Natural killer cell (primary cell): ENCODE measurements around the gene ESPNL. TPM values are rescaled to one million over a fixed set of nuclear protein-coding genes. Genes with fewer than 3 reads are reported as not detected.

Experiments
- ATAC-seq, 3 donors: fragments of 150-1000 bp in 2 of 3; fragments of 200-7000 bp in 1 of 3; cut with Tn5 transposase; 1 replicate in 1 of 3; 2 replicates in 2 of 3; pipeline ENCODE4 v1.10.0; 2021; ENCODE audit warnings: mild to moderate bottlenecking in 2 of 3, moderate library complexity in 2 of 3
- DNase-seq, 2 donors: peaks; one replicate each; pipeline versions ENCODE4 v3.0.0 to v3.0.0-alpha.2; 2013 to 2021; ENCODE audit warnings: mixed read lengths in 1 of 2
- H3K27ac ChIP-seq: one replicate; pipeline ENCODE4 v1.5.1; 2013; ENCODE audit warnings: mild to moderate bottlenecking, low read length
- H3K27me3 ChIP-seq: one replicate; pipeline ENCODE4 v1.6.1; 2013; ENCODE audit warnings: low read length; ENCODE audit not compliant: control insufficient read depth, insufficient read depth
- H3K36me3 ChIP-seq: one replicate; pipeline ENCODE4 v1.6.1; 2013; ENCODE audit warnings: low read length; ENCODE audit not compliant: control insufficient read depth, insufficient read depth
- H3K4me1 ChIP-seq: one replicate; pipeline ENCODE4 v1.6.1; 2013; ENCODE audit warnings: low read length; ENCODE audit not compliant: control insufficient read depth, insufficient read depth
- H3K4me3 ChIP-seq: one replicate; pipeline ENCODE4 v1.5.1; 2013; ENCODE audit warnings: low read length
- H3K9me3 ChIP-seq: one replicate; pipeline ENCODE4 v1.6.1; 2013; ENCODE audit warnings: low read length; ENCODE audit not compliant: control insufficient read depth, insufficient read depth
- H3K27ac Mint-ChIP-seq, 2 donors: one replicate each; pipeline ENCODE4 v1.8.0; 2022; ENCODE audit warnings: mild to moderate bottlenecking in 2 of 2, mixed read lengths in 2 of 2, moderate library complexity in 1 of 2
- H3K27me3 Mint-ChIP-seq, 2 donors: one replicate each; pipeline ENCODE4 v1.8.0; 2022; ENCODE audit warnings: low read depth in 2 of 2, mixed read lengths in 2 of 2
- H3K36me3 Mint-ChIP-seq: one replicate; pipeline ENCODE4 v1.8.0; 2022; ENCODE audit warnings: mixed read lengths
- H3K4me1 Mint-ChIP-seq, 2 donors: one replicate each; pipeline ENCODE4 v1.8.0; 2022; ENCODE audit warnings: mixed read lengths in 2 of 2
- H3K4me3 Mint-ChIP-seq: one replicate; pipeline ENCODE4 v1.8.0; 2022; ENCODE audit warnings: mild to moderate bottlenecking, moderate library complexity, mixed read lengths
- H3K9me3 Mint-ChIP-seq, 2 donors: one replicate each; pipeline ENCODE4 v1.8.0; 2022; ENCODE audit warnings: mixed read lengths in 2 of 2
- WGBS: methylation state at CpG from one replicate; pipeline ENCODE4 v1.1.7; 2013; ENCODE audit warnings: missing lambda C conversion rate; ENCODE audit not compliant: insufficient coverage; 5-methylcytosine and 5-hydroxymethylcytosine counted together
- intact Hi-C: fragments of 100-400 bp; cut with micrococcal nuclease; formaldehyde crosslinking; loops from one replicate; pipeline ENCODE4 v1.14.2; 2022
- total RNA-seq, 4 donors: library from RNA; stranded (reverse); fragments of 120-200 nt in 1 of 4; gene quantifications; one replicate each; pipeline versions ENCODE4 v1.2.3 to v1.2.4, GENCODE V29; 2013 to 2022
- TF ChIP-seq, protein P1 (sequence below): fragments of 200-600 bp; IDR thresholded peaks from one replicate; pipeline ENCODE4 v1.8.0; 2022; ENCODE audit warnings: antibody characterized with exemption

ESPNL gene
- total RNA-seq, 3 donors from 2014 or later (not counting 1 experiment from before 2014, with no cell fraction given), result not detected

DNA sequence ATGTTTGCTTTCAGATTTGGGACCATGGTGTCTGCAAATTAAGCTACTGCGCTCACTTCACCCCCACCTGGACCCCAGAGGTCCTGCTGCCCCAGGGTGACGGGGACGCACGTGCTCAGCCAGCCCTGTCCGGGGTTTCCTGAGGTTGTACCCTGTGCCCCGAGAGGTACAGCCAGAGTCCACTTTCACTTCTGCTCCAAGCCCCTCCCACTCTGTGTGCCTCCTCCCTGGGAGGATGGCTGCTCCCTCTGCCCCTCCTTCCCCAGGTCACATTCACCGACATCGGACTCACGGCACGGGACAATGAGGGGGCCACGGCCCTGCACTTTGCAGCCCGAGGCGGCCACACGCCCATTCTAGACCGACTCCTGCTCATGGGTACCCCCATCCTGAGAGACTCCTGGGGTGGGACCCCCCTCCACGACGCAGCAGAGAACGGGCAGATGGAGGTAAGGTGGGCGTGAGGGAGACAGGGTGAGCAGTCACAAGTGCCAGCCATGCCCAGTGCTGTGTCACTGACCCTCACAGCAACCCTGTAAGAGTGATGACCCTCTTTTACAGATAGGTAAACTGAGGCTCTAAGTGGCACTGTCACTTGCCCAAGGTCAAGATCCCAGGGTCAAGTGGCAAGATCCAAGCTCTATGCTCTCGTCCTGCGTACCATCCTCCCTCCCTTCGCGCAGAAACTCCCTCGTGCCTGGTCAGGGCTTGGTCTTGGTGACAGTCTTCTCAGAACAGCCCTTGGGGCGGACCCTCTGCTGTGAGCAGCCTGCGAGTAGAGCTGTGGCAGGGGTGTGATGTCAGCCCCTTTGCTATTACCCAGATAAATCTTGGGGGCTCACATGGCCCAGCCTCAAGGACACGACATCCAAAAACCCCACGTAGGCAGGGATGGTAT, 7.6 kb downstream of the ESPNL start:
- H3K27ac Mint-ChIP-seq, result no peak overlapping the region
- H3K4me3 Mint-ChIP-seq, result no peak overlapping the region
- peaks cover 0 to 7% of the 10 kb centered on the region in 2 donors for H3K27me3 Mint-ChIP-seq
- H3K4me1 Mint-ChIP-seq, result peaks cover 0 to 9% of the 10 kb centered on the region in 2 donors
- H3K36me3 ChIP-seq, result no peaks in the 10 kb centered on the region
- no peak for DNase-seq
- ATAC-seq, result peak in 1 of 3 donors; percentile 47
- no peaks in the 10 kb centered on the region for H3K9me3 ChIP-seq
- intact Hi-C loops, result no loop called here
- H3K27me3 ChIP-seq, result no peaks in the 10 kb centered on the region
- TF ChIP-seq, protein P1, sequence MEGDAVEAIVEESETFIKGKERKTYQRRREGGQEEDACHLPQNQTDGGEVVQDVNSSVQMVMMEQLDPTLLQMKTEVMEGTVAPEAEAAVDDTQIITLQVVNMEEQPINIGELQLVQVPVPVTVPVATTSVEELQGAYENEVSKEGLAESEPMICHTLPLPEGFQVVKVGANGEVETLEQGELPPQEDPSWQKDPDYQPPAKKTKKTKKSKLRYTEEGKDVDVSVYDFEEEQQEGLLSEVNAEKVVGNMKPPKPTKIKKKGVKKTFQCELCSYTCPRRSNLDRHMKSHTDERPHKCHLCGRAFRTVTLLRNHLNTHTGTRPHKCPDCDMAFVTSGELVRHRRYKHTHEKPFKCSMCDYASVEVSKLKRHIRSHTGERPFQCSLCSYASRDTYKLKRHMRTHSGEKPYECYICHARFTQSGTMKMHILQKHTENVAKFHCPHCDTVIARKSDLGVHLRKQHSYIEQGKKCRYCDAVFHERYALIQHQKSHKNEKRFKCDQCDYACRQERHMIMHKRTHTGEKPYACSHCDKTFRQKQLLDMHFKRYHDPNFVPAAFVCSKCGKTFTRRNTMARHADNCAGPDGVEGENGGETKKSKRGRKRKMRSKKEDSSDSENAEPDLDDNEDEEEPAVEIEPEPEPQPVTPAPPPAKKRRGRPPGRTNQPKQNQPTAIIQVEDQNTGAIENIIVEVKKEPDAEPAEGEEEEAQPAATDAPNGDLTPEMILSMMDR, result no peak
- peaks cover 1% of the 10 kb centered on the region in 2 donors for H3K9me3 Mint-ChIP-seq
- no peak overlapping the region for H3K27ac ChIP-seq
- peaks cover 24% of the 10 kb centered on the region for H3K4me1 ChIP-seq
- peaks cover 4% of the 10 kb centered on the region for H3K36me3 Mint-ChIP-seq
- WGBS, result 81% methylated on average over 28 of the region's 28 CpGs
- no peak overlapping the region for H3K4me3 ChIP-seq

DNA sequence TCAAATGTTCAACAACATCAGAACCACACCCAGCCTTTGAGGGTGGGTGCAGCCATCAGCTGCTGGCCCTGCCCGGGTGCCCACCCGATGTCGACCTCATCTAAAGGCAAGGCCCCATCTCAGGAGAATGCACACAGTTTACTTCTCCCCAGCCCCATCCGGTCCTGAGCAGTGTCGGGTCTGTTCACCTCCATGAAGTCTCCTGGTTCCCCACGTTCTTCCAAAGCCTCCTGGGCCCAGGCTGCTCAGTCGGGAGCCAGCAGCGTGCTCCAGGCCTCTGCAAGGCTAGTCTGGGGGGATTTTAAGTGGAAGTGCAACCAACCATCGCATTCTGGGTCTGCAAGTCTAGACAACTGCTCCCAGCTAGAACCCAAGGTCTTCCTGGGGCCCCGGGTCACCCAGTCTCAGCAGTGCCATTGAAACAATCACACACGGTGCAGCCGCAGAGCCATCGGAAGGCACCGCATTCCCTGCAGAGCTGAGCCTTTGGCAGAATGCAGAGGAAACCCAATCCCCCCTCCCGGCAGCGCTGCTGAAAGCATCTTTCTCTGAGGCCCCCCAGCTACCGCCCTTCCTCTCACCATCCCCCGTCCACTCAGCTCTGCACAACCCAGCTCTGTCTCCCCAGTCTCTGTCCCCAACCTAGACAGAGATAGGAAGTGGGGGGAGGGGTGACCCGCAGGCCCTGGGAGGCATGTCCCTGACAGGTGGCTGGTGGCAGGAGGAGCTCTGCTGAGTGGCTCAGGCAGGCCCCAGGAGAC, 8.5 kb downstream of the ESPNL start:
- peaks cover 0 to 11% of the 10 kb centered on the region in 2 donors for H3K27me3 Mint-ChIP-seq
- TF ChIP-seq, protein P1, result no peak
- H3K9me3 Mint-ChIP-seq, result peaks cover 5 to 7% of the 10 kb centered on the region in 2 donors
- H3K27ac Mint-ChIP-seq, result no peak overlapping the region
- H3K4me3 ChIP-seq, result no peak overlapping the region
- peaks cover 11% of the 10 kb centered on the region for H3K36me3 Mint-ChIP-seq
- no peaks in the 10 kb centered on the region for H3K27me3 ChIP-seq
- peaks cover 0 to 9% of the 10 kb centered on the region in 2 donors for H3K4me1 Mint-ChIP-seq
- peak in 1 of 2 donors; percentile 25 for DNase-seq
- no peak overlapping the region for H3K27ac ChIP-seq
- intact Hi-C loops, result no loop called here
- 58% methylated on average over 17 of the region's 19 CpGs for WGBS
- H3K36me3 ChIP-seq, result no peaks in the 10 kb centered on the region
- H3K9me3 ChIP-seq, result no peaks in the 10 kb centered on the region
- peaks cover 24% of the 10 kb centered on the region for H3K4me1 ChIP-seq
- no peak overlapping the region for H3K4me3 Mint-ChIP-seq
- ATAC-seq, result no peak

DNA sequence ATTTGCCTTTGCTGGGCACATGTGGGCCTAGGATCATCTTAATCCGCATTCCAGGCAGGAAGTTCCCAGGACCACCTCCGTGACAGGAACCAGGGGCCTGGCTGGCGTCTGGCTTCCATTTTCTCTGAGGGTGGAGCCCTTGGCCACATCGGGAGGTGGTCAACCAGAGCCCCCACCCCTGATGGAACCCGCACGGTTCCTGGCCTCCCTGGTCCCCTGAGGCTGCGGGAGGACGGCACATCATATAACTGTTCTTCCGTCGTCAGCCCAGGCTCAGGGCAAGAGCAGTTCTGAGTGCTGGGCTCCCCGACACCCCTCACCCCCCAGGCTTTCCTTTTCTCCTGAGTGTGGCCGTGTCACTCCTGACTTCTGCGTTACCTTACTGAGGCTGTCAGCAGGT, 13.5 kb downstream of the ESPNL start:
- Histone ChIP-seq H3K9me3 (no peaks in the 10 kb centered on the region), H3K36me3 (no peaks in the 10 kb centered on the region), H3K4me1 (peaks cover 4% of the 10 kb centered on the region), H3K27ac (no peak overlapping the region), H3K27me3 (no peaks in the 10 kb centered on the region), H3K4me3 (no peak overlapping the region)
- peaks cover 7 to 11% of the 10 kb centered on the region in 2 donors for H3K27me3 Mint-ChIP-seq
- ATAC-seq (no peak), DNase-seq (no peak)
- H3K27ac Mint-ChIP-seq, result no peak overlapping the region
- intact Hi-C loops, result no loop called here
- TF ChIP-seq, protein P1, result no peak
- peaks cover 0 to 6% of the 10 kb centered on the region in 2 donors for H3K4me1 Mint-ChIP-seq
- no peak overlapping the region for H3K4me3 Mint-ChIP-seq
- whole genome bisulfite sequencing, result 92% methylated on average over 13 of the region's 13 CpGs
- peaks cover 5 to 7% of the 10 kb centered on the region in 2 donors for H3K9me3 Mint-ChIP-seq
- peaks cover 11% of the 10 kb centered on the region for H3K36me3 Mint-ChIP-seq
